Head of caudate nucleus (tissue), 42 donors: ENCODE data around the gene CD58.

Experiments
- DNase-seq, 42 donors: peaks; one replicate each; pipeline versions ENCODE4 v3.0.0 to v3.0.0-alpha.2; 2020 to 2021; ENCODE audit warnings: mixed read lengths in 7 of 42
- intact Hi-C: fragments of 100-400 bp; cut with DNase I; formaldehyde crosslinking; loops from one replicate; pipeline ENCODE4 v1.15.0; 2022

The CD58 gene

DNA sequence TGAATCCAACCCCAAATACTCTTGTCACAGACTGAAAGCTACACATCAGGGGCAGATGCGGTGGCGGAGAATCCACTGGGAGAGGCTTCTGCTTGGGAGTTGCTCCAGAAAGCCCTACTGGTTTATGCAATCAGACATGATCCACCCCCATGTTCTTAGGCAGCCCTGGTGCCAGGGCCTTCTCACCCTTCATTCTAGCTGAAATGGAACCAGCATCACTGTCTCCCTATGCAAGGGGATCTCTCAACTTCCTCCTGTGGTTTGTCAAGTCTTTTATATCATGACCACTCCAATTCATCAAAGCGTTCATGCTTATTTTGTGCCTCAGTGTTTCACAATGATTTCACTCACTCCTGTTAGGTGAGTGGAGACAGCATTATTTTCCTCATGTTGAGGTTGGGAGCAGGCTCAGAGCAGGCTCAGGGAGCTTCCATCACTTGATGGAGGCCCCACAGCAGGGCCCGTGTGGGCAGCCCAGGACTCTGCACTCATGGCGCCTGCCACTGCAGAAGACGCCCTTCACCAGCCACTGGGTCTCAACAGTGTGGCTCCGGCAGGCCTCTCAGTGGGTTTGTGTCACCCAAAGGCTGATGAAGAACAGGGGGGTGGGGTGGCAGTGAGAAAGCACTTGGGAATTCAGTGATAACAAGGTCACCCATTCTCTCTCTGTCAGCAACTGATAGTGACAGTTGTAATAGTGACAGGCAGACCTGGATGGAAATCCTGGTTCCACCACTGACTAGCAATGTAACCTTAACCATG, 67.1 kb downstream of the CD58 start:
- peak in 29 of 42 donors; percentile 37 to 85 (median 58) for DNase-seq
- intact Hi-C loops: no loop called here

DNA sequence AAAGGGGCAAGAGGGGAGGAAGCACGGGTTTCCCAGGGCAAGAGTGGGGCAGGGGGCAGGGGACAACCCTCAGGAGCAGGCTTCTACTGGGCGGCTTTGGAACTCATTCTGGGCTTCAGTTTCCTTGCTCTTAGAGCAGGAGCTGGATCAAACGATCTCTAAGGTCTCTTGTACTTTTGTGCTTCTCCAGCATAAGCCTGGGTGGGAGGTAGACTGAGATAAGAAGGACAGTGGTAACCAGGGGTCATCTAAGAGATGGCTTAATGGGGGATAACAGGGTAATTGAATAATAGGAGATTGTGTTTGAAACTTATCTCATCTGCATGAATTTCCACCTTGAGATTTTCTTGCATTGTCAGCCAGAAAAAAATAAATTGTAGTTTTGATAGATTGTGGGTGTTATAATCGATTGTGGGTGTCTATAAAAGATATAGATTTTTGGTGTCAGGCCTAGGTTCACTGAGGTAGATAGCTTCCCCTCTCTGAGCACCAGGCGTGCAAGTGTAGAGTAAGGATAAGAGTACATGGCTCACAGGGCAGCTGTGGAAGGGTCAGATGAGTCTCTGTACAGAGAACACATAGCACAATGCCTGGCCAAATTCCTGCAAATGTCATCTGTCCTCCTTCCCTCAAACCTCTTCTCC, 68.0 kb downstream of the CD58 start:
- no peak for DNase-seq
- intact Hi-C loops: no loop called here

DNA sequence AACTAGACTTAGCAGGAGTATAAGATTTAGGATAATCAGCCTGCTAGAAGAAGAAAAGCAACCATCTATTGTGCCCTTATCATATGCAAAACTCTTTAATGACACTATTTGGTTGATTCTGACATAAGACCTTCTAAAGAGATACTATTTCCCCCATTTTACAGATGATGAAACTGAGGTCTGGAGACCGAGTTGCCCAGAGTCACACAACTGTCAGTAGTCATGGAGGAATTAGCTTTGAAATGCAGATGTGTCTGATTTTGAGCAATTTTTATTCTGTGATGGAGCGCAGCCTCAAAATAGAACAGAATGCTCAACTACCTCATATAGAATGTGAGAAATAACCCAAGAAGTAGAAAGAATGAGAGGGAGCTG, 69.0 kb downstream of the CD58 start:
- intact Hi-C loops: no loop called here
- DNase-seq: no peak

DNA sequence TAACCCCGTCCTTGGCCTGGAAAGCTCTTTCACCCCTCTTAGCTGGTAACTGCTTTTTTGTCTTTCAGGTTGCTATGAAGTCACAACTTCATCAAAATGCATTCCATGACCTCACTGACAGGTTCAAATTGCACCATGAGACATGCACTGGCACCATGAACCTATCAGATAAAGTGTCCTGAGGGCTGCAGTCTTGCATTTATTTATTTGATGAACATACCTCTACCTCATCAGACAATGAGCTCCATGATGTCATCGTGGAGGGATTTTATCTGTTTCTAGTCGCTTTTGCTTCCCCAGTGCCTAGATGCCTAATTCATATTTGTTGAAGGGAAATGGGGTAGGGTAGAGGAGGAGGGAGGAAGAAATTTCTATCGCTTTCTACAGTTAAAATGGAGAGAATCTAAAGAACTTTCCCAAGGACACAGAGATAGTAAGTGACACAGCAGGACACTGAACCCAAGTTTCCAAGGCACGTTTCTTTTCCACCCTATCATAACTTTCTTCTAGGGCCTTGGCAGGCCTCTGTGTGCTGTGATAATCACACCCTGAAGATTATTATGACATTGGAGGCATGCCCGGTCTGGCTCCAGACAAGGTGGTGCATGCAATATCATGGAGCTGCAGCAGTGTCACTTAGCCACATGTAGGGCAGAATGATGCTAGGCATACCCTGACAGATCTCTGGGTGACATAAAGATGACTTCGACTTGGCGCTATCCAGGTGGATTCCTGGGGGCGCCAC, 69.5 kb downstream of the CD58 start:
- DNase-seq: peak in 1 of 42 donors; percentile 19
- intact Hi-C loops: no loop called here

DNA sequence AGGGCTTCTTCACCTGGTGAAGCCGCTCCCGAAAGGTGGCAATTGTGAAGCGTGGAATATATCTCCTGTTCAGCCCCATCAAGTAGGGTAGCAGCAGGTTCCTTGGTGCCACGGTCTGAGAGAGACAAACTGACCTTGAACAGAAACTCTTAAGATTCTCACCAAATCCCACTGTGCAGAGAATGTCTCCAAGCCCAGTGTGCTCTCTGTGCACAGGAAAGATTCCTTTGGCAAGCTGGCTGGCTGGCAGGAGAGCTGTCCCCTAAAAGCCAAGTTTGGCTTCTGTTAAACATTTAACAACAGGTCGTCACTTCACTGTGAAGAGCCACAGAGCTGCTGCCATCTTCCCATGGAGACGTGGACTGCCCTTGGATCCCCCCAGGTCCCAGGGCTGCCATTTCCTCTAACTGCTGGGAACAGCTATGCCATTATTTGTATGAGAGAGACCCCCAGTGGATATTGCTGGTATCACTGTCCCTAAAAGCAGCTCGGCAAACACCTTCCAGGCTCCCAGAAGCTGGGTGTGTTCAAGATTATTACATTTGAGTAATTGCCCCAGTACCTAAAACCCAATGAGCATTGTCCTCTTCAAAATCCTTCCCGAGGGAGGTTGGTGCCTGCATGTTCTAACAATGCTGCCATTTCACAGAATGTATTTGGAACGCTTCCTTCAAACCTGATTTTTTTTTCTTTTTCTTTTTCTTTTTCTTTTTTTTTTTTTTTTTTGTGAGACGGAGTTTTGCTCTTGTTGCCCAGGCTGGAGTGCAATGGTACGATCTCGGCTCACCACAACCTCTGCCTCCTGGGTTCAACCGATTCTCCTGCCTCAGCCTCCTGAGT, 71.8 kb downstream of the CD58 start:
- DNase-seq: peak in 40 of 42 donors; percentile 31 to 89 (median 72)
- intact Hi-C loops: loop anchor here (2.0 to 5.0 kb wide), 2 partner anchors 347 to 360 kb away; no protein-coding TSS in a partner anchor

GRCh38 chr1:116497656-116498055, 73.2 kb downstream of the CD58 start:
- intact Hi-C loops: loop anchor here (2.0 to 5.0 kb wide), 2 partner anchors 345 to 359 kb away; no protein-coding TSS in a partner anchor

GRCh38 chr1:116496898-116497297, 73.9 kb downstream of the CD58 start:
- DNase-seq: no peak
- intact Hi-C loops: loop anchor here (5.0 kb wide), 1 partner anchor 345 kb away; no protein-coding TSS in a partner anchor

More at GRCh38 chr1:116497656-116498055, 73.2 kb downstream of the CD58 start:
- DNase-seq: no peak

- intact Hi-C loops: loop anchor here (5.0 kb wide), 1 partner anchor 344 kb away; no protein-coding TSS in a partner anchor
- DNase-seq: no peak
Observed at GRCh38 chr1:116496380-116496779, 74.4 kb downstream of the CD58 start.

- intact Hi-C loops: loop anchor here (5.0 kb wide), 1 partner anchor 343 kb away; no protein-coding TSS in a partner anchor
- DNase-seq: no peak
Observed at GRCh38 chr1:116495535-116495934, 75.3 kb downstream of the CD58 start.

- intact Hi-C loops: loop anchor here (5.0 kb wide), 1 partner anchor 342 kb away; no protein-coding TSS in a partner anchor
- DNase-seq: no peak
Observed at GRCh38 chr1:116494745-116495144, 76.1 kb downstream of the CD58 start.

DNA sequence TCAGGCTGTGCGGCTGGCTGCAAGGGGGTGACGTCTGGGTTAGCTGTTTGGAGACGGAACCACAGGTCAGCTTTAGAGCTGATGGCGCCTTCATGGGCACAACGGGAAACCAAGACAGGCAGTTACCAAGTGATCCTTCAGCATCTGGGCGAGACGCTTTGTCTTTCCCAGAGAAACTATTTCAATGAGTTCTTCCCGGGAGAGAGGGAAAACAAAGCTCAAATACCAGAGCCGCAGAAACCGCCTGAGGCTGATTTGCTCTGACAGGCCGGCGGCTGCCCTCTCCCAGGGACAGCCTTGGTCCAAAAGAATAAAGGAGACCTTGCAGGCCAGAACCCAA, 76.5 kb downstream of the CD58 start:
- intact Hi-C loops: no loop called here

DNA sequence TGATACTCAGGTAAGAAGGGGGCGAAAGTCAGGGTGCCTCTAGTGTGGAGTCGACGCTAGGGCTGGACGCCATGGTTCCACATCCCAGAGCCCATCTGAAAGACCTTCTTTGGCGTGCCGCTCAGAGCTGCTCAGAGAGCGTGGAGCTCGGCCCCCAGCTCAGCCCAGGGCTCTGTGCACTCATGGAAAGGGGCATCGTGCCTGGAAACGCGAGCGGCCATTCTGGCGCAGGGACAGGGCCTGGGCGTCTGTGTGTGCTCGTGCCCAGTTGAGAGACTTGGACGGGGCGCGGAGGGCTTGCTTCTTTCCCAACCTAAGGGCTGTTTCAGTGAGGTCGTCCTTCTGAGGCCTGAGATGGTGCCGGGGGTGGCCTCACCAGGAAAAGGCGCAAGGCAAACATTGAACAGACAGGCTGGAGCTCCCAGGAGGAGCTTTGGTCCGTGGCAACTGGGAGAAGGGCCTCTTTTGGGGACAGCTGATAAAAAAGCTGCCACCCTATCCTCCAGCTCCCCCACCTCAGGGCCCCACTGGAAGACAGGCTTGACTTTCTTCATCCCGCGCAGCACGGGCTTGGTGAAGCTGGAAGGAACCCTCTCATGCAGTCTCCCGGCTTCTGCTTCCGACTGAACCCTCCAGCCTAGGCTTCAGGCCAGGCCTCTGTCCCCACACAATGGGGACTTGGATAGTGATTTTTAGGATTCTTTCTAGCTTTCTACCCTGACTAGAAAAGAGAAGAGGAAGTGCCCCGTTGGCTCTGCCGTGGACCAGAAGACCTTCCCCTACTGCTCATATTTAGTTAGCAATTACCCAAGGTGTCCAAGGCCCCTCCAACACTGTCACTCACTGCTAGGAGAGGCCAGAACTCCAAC, 77.1 kb downstream of the CD58 start:
- intact Hi-C loops: no loop called here
- no peak for DNase-seq

More for the DNA sequence above, 76.5 kb downstream of the CD58 start:
- no peak for DNase-seq

GRCh38 chr1:116493036-116493435, 77.8 kb downstream of the CD58 start:
- intact Hi-C loops: no loop called here
- no peak for DNase-seq

- intact Hi-C loops: no loop called here
- no peak for DNase-seq
Observed at GRCh38 chr1:116492358-116492811, 78.4 kb downstream of the CD58 start.

DNA sequence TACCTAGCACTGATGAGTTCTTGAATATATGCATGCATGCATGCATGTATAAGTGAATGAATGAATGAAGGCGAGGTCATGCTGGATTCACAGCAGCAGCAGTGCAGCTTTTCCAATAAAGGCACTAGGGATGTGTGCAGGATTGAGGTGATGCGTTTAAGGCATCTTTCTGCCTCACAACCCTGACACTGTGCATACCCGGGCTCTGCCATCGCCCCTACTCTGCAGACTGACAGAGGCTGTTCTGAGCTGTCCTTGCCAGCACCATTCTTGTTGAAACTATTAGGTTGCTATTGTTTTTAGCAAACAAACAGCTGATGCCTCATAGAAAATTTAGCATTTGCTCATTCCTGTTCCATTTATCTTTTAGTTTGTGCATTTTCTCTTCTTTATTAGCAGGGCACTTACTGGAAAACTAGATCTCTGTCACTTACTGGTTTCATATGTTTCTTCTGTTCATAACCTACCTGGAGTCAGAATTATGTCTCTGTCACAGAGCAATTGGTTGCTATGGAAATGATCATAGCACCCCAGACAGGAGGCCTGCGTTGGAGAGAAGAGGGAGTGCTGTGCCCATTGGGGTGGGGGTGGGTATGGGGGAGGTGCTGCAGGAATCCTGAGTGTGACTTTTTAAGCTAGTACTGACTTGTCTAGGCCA, 79.0 kb downstream of the CD58 start:
- intact Hi-C loops: no loop called here
- peak in 12 of 42 donors; percentile 35 to 80 (median 50) for DNase-seq

GRCh38 chr1:116490588-116490987, 80.2 kb downstream of the CD58 start:
- DNase-seq: no peak
- intact Hi-C loops: no loop called here

- DNase-seq: peak in 30 of 42 donors; percentile 34 to 84 (median 62)
Observed at GRCh38 chr1:116489231-116489697, 81.6 kb downstream of the CD58 start.

More at GRCh38 chr1:116489231-116489697, 81.6 kb downstream of the CD58 start:
- intact Hi-C loops: loop anchor here (5.0 kb wide), 2 partner anchors 57 to 112 kb away; no protein-coding TSS in a partner anchor
